MCF 10A (cell line): ENCODE measurements around the gene GPX6. TPM values are rescaled to one million over a fixed set of nuclear protein-coding genes. Genes with fewer than 3 reads are reported as not detected.

ENCODE experiments used
- Bru-seq: library from RNA; stranded (reverse); fragments of 400-500 nt; gene quantifications from one replicate; lab custom pipeline; 2021; lab: Mats Ljungman, UMichigan
- BruChase-seq, 2 experiments: library from RNA; stranded (reverse); fragments of 400-500 nt; gene quantifications; one replicate each; lab custom pipeline; 2021; lab: Mats Ljungman, UMichigan
- BruUV-seq: library from RNA; stranded (reverse); fragments of 400-500 nt; replicated peaks from 2 replicates; lab custom pipeline; 2021; lab: Mats Ljungman, UMichigan
- CTCF ChIA-PET: fragments of 300-600 bp; sonication (Branson Sonifier 250); formaldehyde crosslinking; extraction: SDS; loops from one replicate; lab custom pipeline; 2021; ENCODE audit warnings: antibody characterized with exemption, inconsistent platforms; lab: Yijun Ruan, JAX
- POLR2A ChIA-PET: fragments of 300-600, 350-650 bp; sonication (Branson Sonifier 250); formaldehyde crosslinking; extraction: SDS; loops from one replicate; lab custom pipeline; 2020; ENCODE audit warnings: antibody characterized with exemption, inconsistent platforms; lab: Yijun Ruan, JAX
- DNase-seq: peaks from one replicate; pipeline ENCODE4 v3.0.0-alpha.2; 2018; ENCODE audit not compliant: unreplicated experiment
- H3K27ac Mint-ChIP-seq: one replicate; pipeline ENCODE4 v1.8.0; 2022; ENCODE audit warnings: mild to moderate bottlenecking, low read depth, mixed read lengths; ENCODE audit not compliant: unreplicated experiment
- H3K27me3 Mint-ChIP-seq: one replicate; pipeline ENCODE4 v1.8.0; 2022; ENCODE audit warnings: mixed read lengths; ENCODE audit not compliant: insufficient read depth, unreplicated experiment
- H3K36me3 Mint-ChIP-seq: one replicate; pipeline ENCODE4 v1.8.0; 2022; ENCODE audit warnings: mild to moderate bottlenecking, moderate library complexity, mixed read lengths; ENCODE audit not compliant: insufficient read depth, unreplicated experiment
- H3K4me1 Mint-ChIP-seq: one replicate; pipeline ENCODE4 v1.8.0; 2022; ENCODE audit warnings: mixed read lengths; ENCODE audit not compliant: insufficient read depth, unreplicated experiment
- H3K4me3 Mint-ChIP-seq: one replicate; pipeline ENCODE4 v1.8.0; 2022; ENCODE audit warnings: mild to moderate bottlenecking, moderate library complexity, mixed read lengths; ENCODE audit not compliant: unreplicated experiment
- H3K9me3 Mint-ChIP-seq: one replicate; pipeline ENCODE4 v1.8.0; 2022; ENCODE audit warnings: mixed read lengths; ENCODE audit not compliant: unreplicated experiment
- intact Hi-C: fragments of 100-400 bp; cut with micrococcal nuclease; formaldehyde crosslinking; loops from 2 replicates; pipeline ENCODE4 v1.14.1; 2022
- long read RNA-seq: library from polyadenylated mRNA; stranded (forward); transcript quantifications from one replicate; pipeline ENCODE4 v2.0.0, GENCODE V29; 2022
- total RNA-seq: library from RNA; stranded (reverse); gene quantifications from 2 replicates; pipeline ENCODE4 v1.2.3, GENCODE V29; 2022
- TF ChIP-seq, protein P1 (sequence below): fragments of 200-600 bp; IDR thresholded peaks from one replicate; pipeline ENCODE4 v1.8.0; 2022; ENCODE audit warnings: antibody characterized with exemption, mild to moderate bottlenecking; ENCODE audit not compliant: unreplicated experiment

Gene GPX6, protein sequence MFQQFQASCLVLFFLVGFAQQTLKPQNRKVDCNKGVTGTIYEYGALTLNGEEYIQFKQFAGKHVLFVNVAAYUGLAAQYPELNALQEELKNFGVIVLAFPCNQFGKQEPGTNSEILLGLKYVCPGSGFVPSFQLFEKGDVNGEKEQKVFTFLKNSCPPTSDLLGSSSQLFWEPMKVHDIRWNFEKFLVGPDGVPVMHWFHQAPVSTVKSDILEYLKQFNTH
- total RNA-seq = not detected in 2 replicates
- not detected for Bru-seq, nascent RNA
- not detected for BruChase-seq, experiment 1, labeled RNA remaining after a 6-hour chase
- not detected for BruChase-seq, experiment 2, labeled RNA remaining after a 2-hour chase
- long read RNA-seq = 0 reads

GRCh38 chr6:28515676-28516075, at the start of gene GPX6:
Gene GPX6, minus strand, starts transcription at chr6:28515793. Its CDS starts 50 bp downstream, at chr6:28515743.
- H3K4me1 Mint-ChIP-seq = no peaks in the 10 kb centered on the region
- CTCF ChIA-PET = interaction anchor here (0.6 to 0.9 kb wide), 2 partner anchors 761 to 822 kb away, joined by 3 read pairs; no protein-coding TSS in a partner anchor
- TF ChIP-seq, protein P1, sequence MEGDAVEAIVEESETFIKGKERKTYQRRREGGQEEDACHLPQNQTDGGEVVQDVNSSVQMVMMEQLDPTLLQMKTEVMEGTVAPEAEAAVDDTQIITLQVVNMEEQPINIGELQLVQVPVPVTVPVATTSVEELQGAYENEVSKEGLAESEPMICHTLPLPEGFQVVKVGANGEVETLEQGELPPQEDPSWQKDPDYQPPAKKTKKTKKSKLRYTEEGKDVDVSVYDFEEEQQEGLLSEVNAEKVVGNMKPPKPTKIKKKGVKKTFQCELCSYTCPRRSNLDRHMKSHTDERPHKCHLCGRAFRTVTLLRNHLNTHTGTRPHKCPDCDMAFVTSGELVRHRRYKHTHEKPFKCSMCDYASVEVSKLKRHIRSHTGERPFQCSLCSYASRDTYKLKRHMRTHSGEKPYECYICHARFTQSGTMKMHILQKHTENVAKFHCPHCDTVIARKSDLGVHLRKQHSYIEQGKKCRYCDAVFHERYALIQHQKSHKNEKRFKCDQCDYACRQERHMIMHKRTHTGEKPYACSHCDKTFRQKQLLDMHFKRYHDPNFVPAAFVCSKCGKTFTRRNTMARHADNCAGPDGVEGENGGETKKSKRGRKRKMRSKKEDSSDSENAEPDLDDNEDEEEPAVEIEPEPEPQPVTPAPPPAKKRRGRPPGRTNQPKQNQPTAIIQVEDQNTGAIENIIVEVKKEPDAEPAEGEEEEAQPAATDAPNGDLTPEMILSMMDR = no peak
- POLR2A ChIA-PET = interaction anchor here (1.1 kb wide), 1 partner anchor 20 kb away, joined by 3 read pairs; no protein-coding TSS in a partner anchor
- DNase-seq = no peak
- H3K4me3 Mint-ChIP-seq = no peak within 1 kb of the TSS
- H3K36me3 Mint-ChIP-seq = no peaks in the 10 kb centered on the region
- H3K9me3 Mint-ChIP-seq = no peaks in the 10 kb centered on the region
- intact Hi-C loops = no loop called here
- no peak within 1 kb of the TSS for H3K27ac Mint-ChIP-seq
- H3K27me3 Mint-ChIP-seq = peaks cover 68% of the 10 kb centered on the region
- no TSS peak for BruUV-seq

DNA sequence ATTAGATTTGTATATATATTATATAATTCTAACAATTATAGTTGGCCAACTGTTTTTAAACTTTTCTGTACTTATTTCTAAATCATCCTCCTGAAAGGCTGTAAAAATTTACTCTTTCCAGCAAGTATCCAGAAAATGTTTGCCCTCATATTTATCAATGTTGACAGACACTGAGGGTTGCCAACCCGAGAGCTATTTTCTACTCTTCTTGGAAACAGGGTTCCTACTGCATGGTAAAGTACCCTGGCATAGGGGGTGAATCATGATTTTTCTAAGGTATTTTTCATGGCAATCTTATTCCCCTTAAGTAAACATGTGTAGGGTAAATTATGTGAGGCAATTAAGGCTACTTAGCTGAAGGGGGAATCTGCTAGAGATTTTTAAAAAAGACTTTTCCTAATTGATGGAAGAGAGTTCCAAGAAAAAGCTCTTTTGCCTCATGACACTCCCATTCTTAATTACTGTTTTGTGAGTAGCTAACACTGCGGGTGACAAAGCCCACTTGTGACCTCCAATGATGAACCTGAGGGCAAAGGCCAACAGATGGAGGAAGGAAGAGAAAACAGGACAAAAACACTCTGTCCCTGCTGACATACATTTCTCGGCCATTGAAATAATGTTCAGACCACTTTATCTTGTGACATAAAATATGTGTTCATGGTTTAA, 48.0 kb upstream of the GPX6 start:
- no peak overlapping the region for H3K27ac Mint-ChIP-seq
- no peaks in the 10 kb centered on the region for H3K36me3 Mint-ChIP-seq
- H3K4me1 Mint-ChIP-seq = no peaks in the 10 kb centered on the region
- no TSS peak for BruUV-seq
- ChIA-PET POLR2A (no interaction called here), CTCF (interaction anchor here (0.6 to 1.0 kb wide), 2 partner anchors 17 to 812 kb away, joined by 3 read pairs; no protein-coding TSS in a partner anchor)
- H3K27me3 Mint-ChIP-seq = peaks cover 56% of the 10 kb centered on the region
- intact Hi-C loops = no loop called here
- DNase-seq = no peak
- H3K4me3 Mint-ChIP-seq = no peak overlapping the region
- H3K9me3 Mint-ChIP-seq = peaks cover 6% of the 10 kb centered on the region
- TF ChIP-seq, protein P1 = no peak

- no TSS peak for BruUV-seq
- TF ChIP-seq, protein P1 = no peak
- intact Hi-C loops = no loop called here
- Mint-ChIP-seq H3K27ac (no peak overlapping the region), H3K36me3 (no peaks in the 10 kb centered on the region), H3K4me3 (no peak overlapping the region), H3K4me1 (peaks cover 7% of the 10 kb centered on the region), H3K9me3 (no peaks in the 10 kb centered on the region), H3K27me3 (peaks cover 61% of the 10 kb centered on the region)
- POLR2A ChIA-PET = no interaction called here
- CTCF ChIA-PET = no interaction called here
- DNase-seq = no peak
These were observed 43.0 kb upstream of the GPX6 start for GRCh38 chr6:28558629-28559028.

GRCh38 chr6:28555136-28555535, 39.5 kb upstream of the GPX6 start:
- H3K4me3 Mint-ChIP-seq = no peak overlapping the region
- ChIA-PET CTCF (interaction anchor here (1.1 kb wide), 1 partner anchor 25 kb away, joined by 4 read pairs; no protein-coding TSS in a partner anchor), POLR2A (no interaction called here)
- BruUV-seq = no TSS peak
- TF ChIP-seq, protein P1 = no peak
- H3K4me1 Mint-ChIP-seq = peaks cover 13% of the 10 kb centered on the region
- intact Hi-C loops = no loop called here
- no peak for DNase-seq
- no peaks in the 10 kb centered on the region for H3K9me3 Mint-ChIP-seq
- H3K27ac Mint-ChIP-seq = no peak overlapping the region
- no peaks in the 10 kb centered on the region for H3K36me3 Mint-ChIP-seq
- H3K27me3 Mint-ChIP-seq = peaks cover 61% of the 10 kb centered on the region
